H4 (cell line): ENCODE data around the gene KANK4. TPM values are rescaled to one million over a fixed set of nuclear protein-coding genes. Genes with fewer than 3 reads are reported as not detected.

Source experiments
- DNase-seq: peaks from one replicate; pipeline ENCODE4 v3.0.0-alpha.2; 2015; ENCODE audit warnings: low spot score
- total RNA-seq: library from RNA; depleted of rRNA; stranded (reverse); fragments of >200 nt; shearing (Covaris generic); gene quantifications from 2 replicates; pipeline ENCODE4 v1.2.3, GENCODE V29; 2014

KANK4 gene
- total RNA-seq, 1 experiment from 2014 or later = not detected

DNA sequence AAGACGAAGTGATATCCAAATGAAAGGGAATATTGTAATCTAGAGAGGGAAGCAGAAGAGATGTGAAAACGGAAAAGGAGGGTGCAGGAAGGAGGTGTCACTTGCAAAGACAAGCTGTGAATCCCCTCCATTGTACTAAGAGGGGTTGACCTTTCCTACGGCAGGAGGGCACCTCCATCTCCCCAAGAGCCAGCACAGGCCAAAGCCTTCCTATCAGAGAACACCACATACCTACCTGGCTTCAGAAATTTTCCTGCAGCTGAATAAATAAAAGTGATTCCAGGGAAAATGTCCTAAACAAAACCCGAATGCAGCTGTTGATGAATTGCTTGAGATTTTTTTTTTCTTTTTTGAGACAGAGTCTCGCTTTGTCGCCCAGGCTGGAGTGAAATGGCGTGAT, 14.3 kb downstream of the KANK4 start:
- DNase-seq = no peak

DNA sequence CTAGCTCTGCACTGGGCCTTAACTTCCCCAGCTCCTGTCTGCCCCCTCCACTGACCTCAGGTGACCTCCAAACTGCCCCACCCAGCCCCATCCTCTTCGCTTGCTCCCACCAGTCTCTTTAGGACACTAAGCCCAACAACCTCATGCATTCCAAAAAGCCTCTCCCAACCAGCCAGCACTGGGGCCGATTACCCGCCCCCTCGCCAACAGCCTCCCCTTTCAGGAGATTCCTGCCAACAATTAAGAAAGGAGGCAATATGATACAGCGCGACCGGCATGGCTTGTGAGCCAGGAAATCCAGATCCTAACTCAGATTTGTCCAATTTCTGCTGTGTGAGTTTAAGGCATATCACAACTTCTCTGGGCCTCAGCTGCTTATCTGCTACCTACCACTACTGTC, 14.7 kb downstream of the KANK4 start:
- no peak for DNase-seq

DNA sequence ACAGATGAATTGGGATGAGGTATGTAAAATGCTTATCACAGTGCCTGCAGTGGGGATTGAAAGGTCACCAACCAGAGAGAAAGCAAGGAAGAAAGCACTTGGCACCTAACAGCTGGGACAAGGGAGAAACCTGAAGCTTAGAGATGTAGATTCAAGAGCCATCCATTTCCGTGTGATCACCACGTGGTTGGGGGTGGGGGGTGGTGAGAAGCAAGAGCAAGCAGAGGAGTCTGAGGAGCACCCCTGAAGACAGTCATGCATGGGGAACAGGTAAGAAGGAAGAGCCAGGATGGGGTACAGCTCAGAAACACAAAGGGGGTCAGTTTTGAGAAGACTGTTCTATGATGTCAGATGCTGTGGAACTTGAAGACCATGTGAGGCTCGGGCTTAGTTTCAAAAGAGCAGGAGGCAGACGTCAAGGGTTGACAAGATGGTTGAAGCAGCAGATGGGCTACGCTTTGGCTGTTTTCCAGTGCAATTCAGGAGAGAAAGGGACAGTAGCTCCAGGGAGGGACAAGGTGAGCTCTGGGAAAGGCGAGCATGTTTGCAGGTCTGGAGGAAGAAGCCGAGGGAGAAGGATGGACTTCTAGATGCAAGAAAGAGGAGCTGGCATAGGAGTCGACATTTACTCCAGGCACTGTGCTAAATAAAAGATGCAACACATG, 17.4 kb downstream of the KANK4 start:
- DNase-seq = no peak

DNA sequence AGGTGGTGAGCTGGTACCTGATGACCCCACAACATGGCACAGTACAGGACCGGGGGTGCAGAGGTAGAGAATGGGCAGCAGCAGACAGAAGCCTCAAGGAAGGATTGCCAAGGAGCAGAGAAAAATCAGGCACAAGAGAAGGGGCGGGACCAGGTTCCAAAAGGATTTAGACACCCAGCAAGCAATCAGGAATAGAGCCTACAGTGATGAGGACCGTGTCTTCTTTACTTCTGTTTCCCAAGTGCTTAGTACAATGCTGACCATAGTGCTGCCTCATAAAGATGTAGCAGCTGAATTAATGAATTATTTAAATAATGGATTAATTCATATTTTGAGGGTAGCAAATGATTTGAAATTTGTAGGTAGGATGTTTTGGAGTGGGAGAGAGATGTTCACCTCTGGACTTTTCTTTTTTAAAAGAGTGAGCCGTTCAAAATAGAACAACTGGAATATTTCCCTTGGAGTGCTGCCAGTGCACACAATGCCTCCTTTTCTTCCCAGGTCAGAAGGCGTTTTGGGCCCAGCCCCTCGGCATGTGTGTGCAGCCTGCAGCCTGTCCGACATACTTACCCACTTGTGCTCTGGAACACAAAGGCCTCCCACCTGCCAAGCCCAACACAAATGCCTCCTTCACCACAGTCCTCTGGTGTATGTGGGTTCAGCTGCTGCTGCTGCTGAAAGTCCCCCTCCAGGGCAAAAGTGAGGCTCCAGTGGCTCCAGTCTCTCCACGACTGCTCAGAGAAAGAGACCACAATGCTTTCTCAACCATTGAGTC, 19.6 kb downstream of the KANK4 start:
- no peak for DNase-seq

DNA sequence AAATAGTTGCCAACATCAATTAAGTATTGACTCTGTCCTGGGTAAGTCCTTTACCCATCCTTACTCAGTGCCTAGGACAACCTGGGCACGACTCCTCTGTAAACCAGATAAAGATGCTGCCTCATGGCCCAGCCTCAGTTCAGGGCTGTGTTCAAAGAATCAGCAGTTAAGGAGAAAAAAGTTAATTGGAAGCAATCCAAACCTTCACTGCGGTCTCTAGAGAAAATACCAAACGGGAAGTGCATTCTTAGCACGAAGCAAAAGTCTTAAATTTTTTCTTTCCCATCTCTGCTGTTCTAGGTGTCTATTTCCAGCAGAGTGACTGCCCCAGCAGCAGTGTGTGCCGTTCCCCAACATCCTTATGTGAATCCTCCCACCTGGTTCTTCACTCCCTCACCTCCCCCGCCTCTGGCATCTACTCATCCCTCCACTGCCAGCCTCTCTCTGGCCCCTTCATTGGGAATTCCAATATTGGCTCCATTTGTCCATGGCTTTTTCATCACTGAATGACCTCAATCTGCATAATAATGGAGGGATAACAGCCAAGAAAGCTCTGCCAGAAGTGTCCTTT, 23.2 kb downstream of the KANK4 start:
- DNase-seq = peak; percentile 69

DNA sequence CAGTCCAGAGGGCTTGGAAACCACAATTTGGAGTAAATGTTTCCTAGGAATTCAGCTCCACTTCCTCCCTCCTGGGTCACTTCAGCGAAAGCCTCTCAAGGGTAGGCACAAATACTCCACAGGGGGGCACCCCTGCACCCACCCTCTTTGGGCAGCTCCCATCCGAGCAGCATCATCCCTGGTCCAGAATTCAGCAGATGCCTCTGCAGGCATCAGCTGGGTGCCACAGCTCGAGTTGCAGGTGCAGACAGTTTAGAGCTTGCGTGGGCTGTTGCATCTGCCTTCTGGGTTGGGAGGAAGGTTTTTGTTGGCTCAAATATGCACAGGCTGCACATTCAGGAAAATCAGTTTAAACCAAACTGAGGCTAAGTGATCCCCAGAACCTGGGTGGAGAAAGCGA, 25.0 kb downstream of the KANK4 start:
- peak; percentile 52 for DNase-seq

DNA sequence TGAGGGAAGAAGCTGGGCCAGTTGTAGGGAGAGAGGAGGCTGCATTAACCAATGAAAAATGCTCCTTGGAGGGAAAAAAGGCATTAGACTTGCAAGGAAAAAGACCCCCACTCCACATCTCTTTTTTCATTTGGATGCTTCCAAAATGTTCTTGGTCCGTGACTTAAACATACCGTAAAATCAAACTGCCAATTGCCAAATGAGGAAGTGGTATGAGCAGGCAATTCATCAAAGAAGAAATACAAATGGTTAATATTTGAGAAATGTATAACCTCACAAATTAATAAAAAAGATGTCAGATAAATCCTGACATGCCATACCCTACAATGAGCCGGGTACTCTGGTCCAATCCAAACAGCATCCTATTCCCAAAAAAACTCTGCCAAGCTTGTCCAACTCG, 30.6 kb downstream of the KANK4 start:
- DNase-seq = no peak

DNA sequence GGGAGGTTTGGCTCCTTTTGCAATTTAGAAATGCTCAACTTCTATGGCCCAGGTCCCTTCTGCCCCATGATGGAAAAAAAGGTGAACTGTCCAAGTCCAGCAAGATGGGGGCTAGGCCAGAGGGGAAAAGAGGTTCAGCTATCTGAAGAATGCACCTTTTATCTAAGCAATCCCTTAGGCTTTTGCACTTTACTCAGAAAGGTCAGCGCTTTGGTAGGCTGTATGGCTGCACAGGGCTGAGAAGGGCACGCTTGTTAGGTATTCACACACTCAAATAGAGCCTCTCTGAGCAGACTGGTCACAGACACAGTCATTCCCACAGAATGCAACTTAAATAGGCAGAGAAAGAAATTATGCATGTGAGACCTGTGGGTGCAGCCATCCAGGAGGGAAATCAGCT, 31.0 kb downstream of the KANK4 start:
- DNase-seq = no peak

DNA sequence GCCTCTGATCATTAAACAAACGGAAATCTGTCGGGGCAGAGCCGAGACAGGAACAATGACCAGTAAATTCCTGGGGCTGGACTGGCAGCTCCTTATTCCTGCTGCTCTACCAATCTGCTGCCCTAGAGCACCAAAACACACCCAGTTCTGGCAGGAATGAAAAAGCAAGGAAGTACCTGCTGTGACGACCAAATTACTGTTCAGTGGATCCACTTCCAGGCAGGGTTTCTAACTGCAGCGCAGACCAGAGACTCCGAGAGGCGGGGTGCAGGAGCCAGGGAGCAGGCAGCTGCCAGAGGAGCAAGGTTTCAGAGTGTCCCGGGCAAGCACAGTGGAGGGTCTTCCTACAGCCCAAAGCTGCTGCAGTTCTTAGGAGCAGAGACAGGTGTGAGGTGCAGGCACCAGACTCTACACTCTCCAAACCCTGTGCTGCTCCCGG, 32.4 kb downstream of the KANK4 start:
- DNase-seq = no peak

DNA sequence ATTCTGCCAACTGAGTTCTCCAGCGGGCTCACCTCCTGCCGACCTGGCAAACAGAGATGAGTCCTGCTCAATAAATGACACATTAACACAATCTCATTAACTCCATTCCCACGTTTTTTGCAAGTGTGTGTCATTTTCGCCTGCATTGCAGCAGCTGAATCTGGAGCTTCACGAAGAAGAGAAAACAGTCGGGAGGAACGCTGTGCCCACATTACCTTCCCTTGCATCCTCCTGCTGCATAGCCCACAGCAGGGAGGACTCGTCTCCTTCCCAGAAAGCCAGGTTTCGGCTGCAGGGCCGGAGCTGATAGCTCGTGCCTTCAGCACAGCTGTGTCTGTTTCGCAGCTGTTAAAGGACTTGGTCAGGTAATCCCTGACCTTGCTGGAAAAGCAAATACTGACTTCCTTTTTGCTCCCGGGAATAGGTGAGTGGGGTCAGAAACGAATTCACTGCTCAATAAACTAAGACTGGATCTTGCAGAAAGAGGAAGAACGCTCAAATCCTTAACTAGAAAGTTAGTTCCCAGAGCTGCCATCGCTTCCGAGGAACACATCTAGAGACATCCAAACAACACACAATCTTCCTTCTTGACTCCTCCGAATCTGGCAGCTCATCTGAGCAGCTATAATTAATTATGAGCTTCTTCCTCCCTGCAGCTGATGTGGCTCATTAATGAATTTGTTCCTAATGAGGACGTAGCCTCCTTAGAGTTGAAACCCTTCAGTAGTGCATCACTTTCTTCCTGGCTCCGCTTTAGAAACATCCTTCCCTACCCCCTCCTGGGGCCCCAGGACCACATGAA, 33.0 kb downstream of the KANK4 start:
- DNase-seq = no peak

DNA sequence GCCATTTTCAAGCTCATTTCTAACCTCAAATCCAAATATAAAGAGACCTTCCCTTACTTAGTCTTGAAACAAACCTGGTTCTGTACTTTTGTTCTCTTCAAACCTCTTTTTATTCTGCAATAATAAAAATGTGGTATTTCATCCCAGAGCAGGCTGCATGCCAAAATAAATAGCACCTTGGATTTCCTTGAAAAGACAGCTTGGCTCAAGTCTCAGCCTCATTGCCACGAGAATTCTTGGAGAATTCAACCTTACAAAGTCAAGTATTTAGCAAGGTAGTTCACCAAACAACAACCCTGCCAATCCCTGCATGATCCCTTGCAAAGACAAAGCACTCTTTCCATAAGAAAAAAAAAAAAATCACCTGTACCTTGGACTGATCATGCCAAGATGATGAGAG, 33.8 kb downstream of the KANK4 start:
- DNase-seq = no peak

DNA sequence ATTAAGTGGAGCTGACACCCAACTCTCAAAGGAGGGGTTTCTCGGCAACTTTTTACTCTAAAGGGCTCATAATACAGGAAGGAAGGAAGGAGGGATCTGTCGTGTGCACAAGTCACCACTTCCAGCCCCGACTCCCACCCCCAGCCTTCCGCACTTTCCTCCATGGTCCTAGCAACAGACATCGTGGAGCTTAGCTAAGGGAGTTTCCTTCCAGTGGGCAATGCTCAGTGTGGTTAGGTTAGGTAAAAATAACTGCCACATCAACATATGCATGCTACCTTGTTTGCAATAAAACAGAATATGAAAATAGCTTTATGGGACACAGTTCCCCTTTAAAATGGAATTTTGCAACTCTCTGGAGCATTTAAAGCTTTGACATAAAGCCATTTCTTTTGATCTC, 35.2 kb downstream of the KANK4 start:
- DNase-seq = no peak

DNA sequence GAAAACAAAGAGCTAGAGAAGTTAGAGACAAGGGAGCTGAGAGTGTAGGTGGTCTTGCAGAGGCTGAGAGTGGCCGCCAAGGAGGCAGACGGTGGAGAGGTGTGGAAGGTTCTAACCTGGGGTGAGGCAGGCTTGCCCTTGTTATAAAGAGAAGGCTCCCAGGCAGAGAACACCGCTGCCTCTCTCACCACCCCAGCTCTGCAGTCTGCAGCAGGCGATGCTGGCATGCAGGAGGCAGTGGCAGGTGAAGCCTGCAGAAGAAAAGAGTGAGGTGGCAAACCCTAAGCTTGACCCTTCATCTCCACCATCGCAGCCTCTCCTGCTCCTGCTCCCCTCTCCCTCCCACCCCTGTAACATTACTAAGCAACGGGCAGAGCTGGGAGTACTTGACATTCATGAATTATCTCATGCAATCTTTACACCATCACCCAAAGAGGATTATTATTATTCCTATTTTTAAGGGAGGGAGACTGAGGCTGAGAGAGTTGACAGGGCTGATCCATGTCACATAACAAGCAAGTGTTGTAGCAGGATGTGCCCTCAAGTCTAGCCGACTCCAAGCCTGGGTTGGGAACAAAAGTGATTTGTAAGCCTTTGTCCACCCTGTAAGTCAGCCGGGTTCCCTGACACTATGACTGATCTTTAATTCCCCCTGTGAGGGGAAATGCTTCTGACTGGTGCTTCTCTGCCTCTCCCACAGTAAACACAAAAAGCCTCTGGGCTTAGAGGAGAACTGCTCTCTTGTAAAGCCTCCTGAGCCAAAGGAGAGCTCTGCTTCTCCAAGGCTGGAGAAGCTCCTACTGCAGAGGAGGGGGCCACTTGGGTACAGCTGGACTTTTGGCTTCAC, 36.1 kb downstream of the KANK4 start:
- no peak for DNase-seq

DNA sequence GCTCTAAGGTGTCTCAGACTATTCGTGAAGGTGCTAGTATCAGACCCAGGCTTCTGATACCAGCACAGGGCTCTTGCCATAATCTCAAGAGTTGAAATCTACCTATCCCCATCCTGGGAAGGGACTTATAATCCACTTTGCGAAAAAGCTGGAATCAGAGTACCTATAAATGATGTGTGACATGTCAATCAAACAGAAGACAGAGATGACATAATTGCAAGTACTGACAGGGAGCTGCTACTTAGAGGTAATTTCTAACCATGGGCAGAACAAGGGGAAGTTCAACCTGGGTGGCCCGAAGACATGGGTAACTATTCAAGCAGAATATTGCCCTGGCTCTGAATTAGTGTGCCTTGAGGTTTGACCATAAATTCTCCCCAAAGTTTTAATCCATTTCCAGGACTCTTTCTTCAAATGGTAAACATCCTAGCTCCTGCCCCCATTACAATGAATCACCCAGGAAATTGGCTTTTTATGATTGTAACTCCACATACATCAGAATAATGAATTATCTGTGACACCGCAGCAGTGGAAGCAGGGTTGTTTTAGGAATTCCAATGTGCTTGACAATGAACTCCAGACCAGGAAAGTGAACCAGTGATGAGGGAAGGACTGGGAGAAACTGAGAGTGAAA, 37.2 kb downstream of the KANK4 start:
- DNase-seq = no peak

DNA sequence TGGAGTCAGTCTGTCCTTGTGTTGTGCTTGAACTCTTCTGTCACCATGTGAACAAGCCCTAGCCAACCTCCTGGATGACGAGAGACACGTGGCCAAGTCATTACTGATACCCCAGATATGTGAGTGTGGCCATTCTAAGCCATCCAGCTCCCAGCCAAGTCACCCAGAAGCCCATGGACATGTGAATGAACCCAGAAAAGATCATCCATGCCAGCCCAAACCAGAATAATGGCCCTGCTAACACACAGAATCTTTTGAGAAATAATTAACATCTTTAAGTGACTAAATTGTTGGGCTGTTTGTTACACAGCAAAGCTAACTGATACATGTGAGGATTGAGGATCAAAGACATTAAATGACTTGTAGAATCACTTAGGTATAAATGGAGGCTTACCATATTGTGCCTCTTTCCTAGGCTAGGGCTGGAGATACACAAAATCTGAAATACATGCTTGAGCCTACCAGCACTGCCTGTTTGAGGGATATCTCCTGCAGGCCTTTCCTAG, 38.2 kb downstream of the KANK4 start:
- DNase-seq = no peak

DNA sequence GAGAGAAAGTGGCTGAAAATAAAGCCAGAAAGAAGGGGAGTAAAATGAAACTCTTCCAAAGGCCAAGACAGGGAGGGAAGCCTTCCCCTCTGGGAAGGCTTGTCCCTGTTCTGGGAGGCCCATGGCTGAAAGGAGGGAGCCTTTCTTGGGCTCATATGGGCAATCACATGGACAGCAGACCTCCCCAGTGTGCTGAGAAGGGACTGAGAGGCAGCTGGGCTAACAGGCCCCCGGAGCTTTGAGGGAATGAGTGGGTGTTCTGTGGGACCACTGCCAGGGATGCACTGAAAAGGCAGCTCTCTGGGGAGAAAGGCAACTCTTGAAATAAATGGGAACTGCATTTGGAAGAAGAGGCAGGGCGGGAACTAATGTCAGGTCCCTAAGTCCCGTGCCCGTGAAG, 39.1 kb downstream of the KANK4 start:
- no peak for DNase-seq

DNA sequence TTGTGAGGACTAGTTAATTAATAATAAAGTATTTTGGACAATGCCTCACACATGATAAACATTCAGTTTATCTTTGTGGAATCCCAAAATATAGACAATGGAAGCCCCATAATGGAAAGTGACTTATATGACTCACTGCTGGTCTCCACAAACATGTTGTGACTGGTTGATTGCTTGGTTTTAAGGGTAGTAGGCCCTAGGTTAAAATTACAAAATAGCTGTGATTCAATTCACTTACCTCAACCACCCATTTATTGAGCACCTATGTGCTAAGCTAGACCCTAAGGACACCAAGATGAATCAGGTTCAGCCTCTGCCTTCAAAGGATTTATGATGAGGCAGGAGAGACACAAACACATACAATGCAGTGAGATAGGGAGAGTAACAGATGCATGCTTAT, 42.4 kb downstream of the KANK4 start:
- DNase-seq = no peak

DNA sequence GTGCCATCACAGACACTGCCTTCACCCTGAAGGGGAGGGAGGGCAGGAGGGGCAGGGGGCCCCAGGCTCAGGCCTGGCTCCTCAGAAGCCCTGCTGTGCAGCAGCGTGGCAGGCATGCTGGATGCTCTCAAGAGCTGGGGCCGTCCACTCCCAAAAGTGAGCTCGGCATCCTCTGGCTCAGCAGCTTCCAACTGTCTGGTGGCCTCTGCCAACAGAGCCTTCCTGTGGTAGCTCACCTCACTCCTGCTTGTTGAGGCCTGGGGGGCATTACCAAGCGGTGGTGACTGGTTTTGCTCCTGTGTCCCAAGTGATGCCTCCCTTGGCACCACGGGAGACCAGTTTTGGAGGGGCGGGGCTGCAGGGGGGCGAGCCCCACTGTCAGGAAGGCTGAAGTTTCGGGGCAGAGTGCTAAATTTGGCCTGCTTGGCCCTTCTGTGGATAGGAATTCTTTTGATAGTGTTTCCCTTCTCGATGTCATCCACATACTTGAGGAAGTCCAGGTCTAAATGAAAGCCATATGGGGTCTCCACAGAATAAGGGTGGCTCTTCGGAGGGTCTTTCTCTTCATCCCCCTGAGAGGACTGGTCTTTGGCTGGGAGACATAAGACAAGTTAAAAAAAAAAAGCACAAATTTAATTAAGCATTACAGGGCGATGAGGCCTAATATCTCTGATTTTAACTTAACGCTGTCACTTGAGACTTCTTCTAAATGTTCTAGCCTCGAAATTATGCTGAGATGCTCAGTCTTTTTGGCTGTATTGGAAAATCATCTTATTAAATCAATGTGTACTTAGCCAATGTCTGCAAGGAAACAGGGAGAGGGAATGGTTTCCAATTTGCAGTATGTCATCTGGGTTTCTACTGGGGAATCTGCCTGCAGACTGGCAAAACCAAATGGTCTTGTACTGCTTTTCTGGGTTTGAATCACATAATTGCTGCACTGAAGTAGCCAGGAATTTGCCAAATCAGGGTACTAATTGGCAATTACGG, 44.4 kb downstream of the KANK4 start:
- DNase-seq = no peak

DNA sequence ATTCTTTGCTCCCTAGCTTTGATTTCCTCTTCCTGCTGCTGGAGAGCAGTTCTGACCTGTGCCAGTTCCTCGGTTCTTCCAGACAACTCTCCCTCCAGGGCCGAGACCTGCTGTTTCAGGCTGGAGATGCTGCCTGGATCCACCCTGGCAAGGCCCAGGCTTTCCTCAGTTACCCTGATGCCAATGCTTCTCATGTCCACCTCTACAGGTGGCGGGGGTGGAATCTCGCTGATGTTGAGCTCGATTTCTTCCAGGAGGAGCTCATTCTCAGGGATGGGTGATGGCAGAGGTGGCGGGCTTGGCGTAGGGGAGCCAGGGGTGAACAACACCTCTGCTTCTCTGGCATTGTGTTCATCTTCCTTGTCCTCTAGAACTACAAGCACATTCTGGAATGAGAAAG, 45.3 kb downstream of the KANK4 start:
- DNase-seq = no peak
